Measurements from ENCODE around the gene SANBR.

SANBR gene

DNA sequence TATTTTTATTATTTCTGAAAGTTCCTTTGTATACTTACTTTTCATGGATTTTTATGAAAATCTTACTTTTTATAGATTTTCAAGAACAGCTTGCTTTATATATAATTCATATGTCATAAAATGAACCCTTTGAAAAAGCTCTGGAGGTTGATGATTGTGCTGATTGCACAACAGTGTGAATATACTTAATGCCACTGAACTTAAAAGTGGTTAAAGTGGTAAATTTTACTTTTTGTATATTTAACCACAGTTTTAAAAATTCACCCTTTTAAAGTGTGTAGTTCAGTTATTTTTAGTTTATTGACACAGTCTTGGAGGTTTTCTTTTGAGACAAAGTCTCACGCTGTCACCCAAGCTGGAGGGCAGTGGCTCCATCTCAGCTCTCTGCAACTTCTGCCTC lies 8.4 kb downstream of the SANBR start:
- H4K20me1 ChIP-seq (ENCODE audit: insufficient read depth, low read length, poor library complexity, severe bottlenecking), result no peaks in the 10 kb centered on the region
- no peaks in the 10 kb centered on the region for H3K79me2 ChIP-seq (ENCODE audit: insufficient read depth, low read length)
- no peaks in the 10 kb centered on the region for H3K4me1 ChIP-seq (ENCODE audit: insufficient read depth, low read length, poor library complexity, severe bottlenecking)
- H3K4me3 ChIP-seq (ENCODE audit: low read length, poor library complexity, severe bottlenecking), result no peak overlapping the region
- H3K9me3 ChIP-seq (ENCODE audit: insufficient read depth, low read depth, low read length), result no peaks in the 10 kb centered on the region
- H3K9ac ChIP-seq (ENCODE audit: low read depth, low read length, poor library complexity, severe bottlenecking), result no peak overlapping the region
- TF ChIP-seq, protein P1, sequence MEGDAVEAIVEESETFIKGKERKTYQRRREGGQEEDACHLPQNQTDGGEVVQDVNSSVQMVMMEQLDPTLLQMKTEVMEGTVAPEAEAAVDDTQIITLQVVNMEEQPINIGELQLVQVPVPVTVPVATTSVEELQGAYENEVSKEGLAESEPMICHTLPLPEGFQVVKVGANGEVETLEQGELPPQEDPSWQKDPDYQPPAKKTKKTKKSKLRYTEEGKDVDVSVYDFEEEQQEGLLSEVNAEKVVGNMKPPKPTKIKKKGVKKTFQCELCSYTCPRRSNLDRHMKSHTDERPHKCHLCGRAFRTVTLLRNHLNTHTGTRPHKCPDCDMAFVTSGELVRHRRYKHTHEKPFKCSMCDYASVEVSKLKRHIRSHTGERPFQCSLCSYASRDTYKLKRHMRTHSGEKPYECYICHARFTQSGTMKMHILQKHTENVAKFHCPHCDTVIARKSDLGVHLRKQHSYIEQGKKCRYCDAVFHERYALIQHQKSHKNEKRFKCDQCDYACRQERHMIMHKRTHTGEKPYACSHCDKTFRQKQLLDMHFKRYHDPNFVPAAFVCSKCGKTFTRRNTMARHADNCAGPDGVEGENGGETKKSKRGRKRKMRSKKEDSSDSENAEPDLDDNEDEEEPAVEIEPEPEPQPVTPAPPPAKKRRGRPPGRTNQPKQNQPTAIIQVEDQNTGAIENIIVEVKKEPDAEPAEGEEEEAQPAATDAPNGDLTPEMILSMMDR (conservative IDR thresholded peaks at IDR 0.05; ENCODE audit: low read length), result no peak
- TF ChIP-seq EZH2phosphoT487 (IDR thresholded peaks at IDR 0.05; ENCODE audit: borderline replicate concordance), result no peak
- H3K9me2 ChIP-seq (replicated peaks; ENCODE audit: low read depth, low read length), result no peaks in the 10 kb centered on the region
- H2AFZ ChIP-seq (ENCODE audit: low read length), result no peak overlapping the region
- H3K27me3 ChIP-seq (ENCODE audit: insufficient read depth, low read length, poor library complexity, severe bottlenecking), result no peaks in the 10 kb centered on the region
- H3K4me2 ChIP-seq (ENCODE audit: low read depth, low read length, poor library complexity, severe bottlenecking), result no peak overlapping the region
- H3F3A ChIP-seq (ENCODE audit: low read depth), result no peaks in the 10 kb centered on the region
- H3K36me3 ChIP-seq (ENCODE audit: insufficient read depth, low read length), result peaks cover 7% of the 10 kb centered on the region; the same call in 1 of the 2 replicates

DNA sequence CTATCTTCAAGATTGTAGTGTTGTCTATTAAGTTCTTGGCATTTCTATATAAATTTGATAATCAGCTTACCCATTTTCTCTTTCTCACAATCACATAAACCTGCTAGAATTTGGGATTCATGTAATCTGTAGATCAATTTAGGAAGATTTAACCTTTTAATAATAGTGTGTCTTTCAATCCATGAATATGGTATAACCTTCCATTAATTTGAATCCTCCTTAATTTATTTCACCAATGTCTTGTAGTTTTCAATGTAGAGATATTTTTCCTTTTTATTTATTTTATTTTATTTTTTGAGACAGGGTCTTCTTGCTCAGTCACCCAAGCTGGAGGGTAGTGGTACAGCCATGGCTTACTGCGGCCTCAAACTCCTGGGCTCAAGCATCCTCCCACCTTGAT lies 20.2 kb downstream of the SANBR start:
- Histone ChIP-seq H3K9ac (ENCODE audit: low read depth, low read length, poor library complexity, severe bottlenecking) (no peak overlapping the region), H3K27me3 (ENCODE audit: insufficient read depth, low read length, poor library complexity, severe bottlenecking) (no peaks in the 10 kb centered on the region), H4K20me1 (ENCODE audit: insufficient read depth, low read length, poor library complexity, severe bottlenecking) (no peaks in the 10 kb centered on the region), H3K9me2 (replicated peaks; ENCODE audit: low read depth, low read length) (no peaks in the 10 kb centered on the region), H2AFZ (ENCODE audit: low read length) (no peak overlapping the region), H3K36me3 (ENCODE audit: insufficient read depth, low read length) (no peaks in the 10 kb centered on the region), H3K4me2 (ENCODE audit: low read depth, low read length, poor library complexity, severe bottlenecking) (no peak overlapping the region), H3K4me3 (ENCODE audit: low read length, poor library complexity, severe bottlenecking) (no peak overlapping the region), H3K9me3 (ENCODE audit: insufficient read depth, low read depth, low read length) (no peaks in the 10 kb centered on the region), H3K4me1 (ENCODE audit: insufficient read depth, low read length, poor library complexity, severe bottlenecking) (no peaks in the 10 kb centered on the region), H3F3A (ENCODE audit: low read depth) (no peaks in the 10 kb centered on the region), H3K79me2 (ENCODE audit: insufficient read depth, low read length) (no peaks in the 10 kb centered on the region)
- TF ChIP-seq, protein P1 (conservative IDR thresholded peaks at IDR 0.05; ENCODE audit: low read length), result no peak
- TF ChIP-seq EZH2phosphoT487 (IDR thresholded peaks at IDR 0.05; ENCODE audit: borderline replicate concordance), result no peak

DNA sequence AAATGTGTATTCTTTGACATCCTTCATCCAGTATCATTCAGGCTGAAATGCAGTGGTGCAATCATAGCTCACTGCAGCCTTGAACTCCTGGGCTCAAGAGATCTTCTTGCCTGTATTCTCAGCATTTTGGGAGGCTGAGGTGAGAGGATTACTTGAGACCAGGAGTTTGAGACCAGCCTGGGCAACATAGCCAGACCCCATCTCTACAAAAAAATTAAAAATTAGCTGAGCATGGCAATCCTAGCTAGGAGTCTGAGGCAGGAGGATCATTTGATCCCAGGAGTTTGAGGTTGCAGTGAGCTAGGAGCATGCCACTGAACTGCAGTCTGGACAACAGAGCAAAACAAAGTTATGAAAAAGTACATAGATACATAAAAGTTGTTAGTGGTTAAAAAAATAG lies 24.1 kb downstream of the SANBR start:
- Histone ChIP-seq H3K9ac (ENCODE audit: low read depth, low read length, poor library complexity, severe bottlenecking) (no peak overlapping the region), H4K20me1 (ENCODE audit: insufficient read depth, low read length, poor library complexity, severe bottlenecking) (no peaks in the 10 kb centered on the region), H3K4me1 (ENCODE audit: insufficient read depth, low read length, poor library complexity, severe bottlenecking) (no peaks in the 10 kb centered on the region), H3K9me2 (replicated peaks; ENCODE audit: low read depth, low read length) (no peaks in the 10 kb centered on the region), H3K79me2 (ENCODE audit: insufficient read depth, low read length) (no peaks in the 10 kb centered on the region), H3K4me2 (ENCODE audit: low read depth, low read length, poor library complexity, severe bottlenecking) (no peak overlapping the region), H3K36me3 (ENCODE audit: insufficient read depth, low read length) (no peaks in the 10 kb centered on the region), H3K27me3 (ENCODE audit: insufficient read depth, low read length, poor library complexity, severe bottlenecking) (no peaks in the 10 kb centered on the region), H2AFZ (ENCODE audit: low read length) (no peak overlapping the region), H3F3A (ENCODE audit: low read depth) (no peaks in the 10 kb centered on the region), H3K9me3 (ENCODE audit: insufficient read depth, low read depth, low read length) (no peaks in the 10 kb centered on the region), H3K4me3 (ENCODE audit: low read length, poor library complexity, severe bottlenecking) (no peak overlapping the region)
- TF ChIP-seq, protein P1 (conservative IDR thresholded peaks at IDR 0.05; ENCODE audit: low read length), result no peak
- no peak for TF ChIP-seq EZH2phosphoT487 (IDR thresholded peaks at IDR 0.05; ENCODE audit: borderline replicate concordance)

Measured in Loucy (cell line).